Prostate gland (tissue), 2 donors: ENCODE results near the gene DNAH3.
A peak's percentile ranks its signal among the peaks of the same experiment; 100 is the strongest.

ENCODE experiments used
- POLR2A ChIP-seq: fragments of 450-650 bp; IDR thresholded peaks from one replicate; pipeline ENCODE4 v1.6.1; 2016; ENCODE audit warnings: antibody characterized with exemption, mild to moderate bottlenecking
- POLR2AphosphoS5 ChIP-seq: sonication (generic); formaldehyde crosslinking; IDR thresholded peaks from one replicate; pipeline ENCODE4 v1.6.1; 2017; ENCODE audit warnings: antibody characterized with exemption
- TF ChIP-seq, protein P1 (sequence below), 4 experiments: fragments of 200-600 bp in 2 of 4; fragments of 450-650 bp in 2 of 4; sonication (generic) in 2 of 4; IDR thresholded peaks; 1 replicate in 3 of 4; 2 replicates in 1 of 4; pipeline ENCODE4 v1.5.1; 2016 to 2019; ENCODE audit warnings: antibody characterized with exemption in 4 of 4, mild to moderate bottlenecking in 2 of 4, moderate library complexity in 2 of 4

DNA sequence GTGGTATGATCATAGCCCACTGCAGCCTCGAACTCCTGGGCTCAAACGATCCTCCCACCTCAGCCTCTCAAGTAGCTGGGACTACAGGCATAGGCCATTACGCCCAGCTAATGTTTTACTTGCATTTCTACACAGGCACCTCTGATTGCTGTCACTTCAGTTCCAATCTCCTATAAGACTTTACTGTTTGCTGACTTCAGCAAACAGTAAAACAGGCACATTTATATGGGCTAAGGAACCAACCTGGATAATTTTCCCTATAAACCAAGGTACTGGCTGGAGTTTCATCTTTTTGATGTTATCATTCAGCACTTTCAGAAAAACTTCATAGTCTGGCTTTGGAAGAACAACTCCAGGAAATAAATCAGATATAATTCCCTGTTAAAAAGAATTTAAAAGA lies 114.2 kb downstream of the DNAH3 start:
- TF ChIP-seq, protein P1, sequence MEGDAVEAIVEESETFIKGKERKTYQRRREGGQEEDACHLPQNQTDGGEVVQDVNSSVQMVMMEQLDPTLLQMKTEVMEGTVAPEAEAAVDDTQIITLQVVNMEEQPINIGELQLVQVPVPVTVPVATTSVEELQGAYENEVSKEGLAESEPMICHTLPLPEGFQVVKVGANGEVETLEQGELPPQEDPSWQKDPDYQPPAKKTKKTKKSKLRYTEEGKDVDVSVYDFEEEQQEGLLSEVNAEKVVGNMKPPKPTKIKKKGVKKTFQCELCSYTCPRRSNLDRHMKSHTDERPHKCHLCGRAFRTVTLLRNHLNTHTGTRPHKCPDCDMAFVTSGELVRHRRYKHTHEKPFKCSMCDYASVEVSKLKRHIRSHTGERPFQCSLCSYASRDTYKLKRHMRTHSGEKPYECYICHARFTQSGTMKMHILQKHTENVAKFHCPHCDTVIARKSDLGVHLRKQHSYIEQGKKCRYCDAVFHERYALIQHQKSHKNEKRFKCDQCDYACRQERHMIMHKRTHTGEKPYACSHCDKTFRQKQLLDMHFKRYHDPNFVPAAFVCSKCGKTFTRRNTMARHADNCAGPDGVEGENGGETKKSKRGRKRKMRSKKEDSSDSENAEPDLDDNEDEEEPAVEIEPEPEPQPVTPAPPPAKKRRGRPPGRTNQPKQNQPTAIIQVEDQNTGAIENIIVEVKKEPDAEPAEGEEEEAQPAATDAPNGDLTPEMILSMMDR (IDR thresholded peaks at IDR 0.05), result no peak
- TF ChIP-seq POLR2AphosphoS5, result peak; percentile 34
- TF ChIP-seq POLR2A, result no peak
